CD14-positive monocyte (primary cell): ENCODE measurements around the gene ALLC. TPM values are rescaled to one million over a fixed set of nuclear protein-coding genes. Genes with fewer than 3 reads are reported as not detected.

ENCODE experiments used
- DNase-seq, 3 donors: peaks; one replicate each; pipeline ENCODE4 v3.0.0-alpha.2; 2011 to 2022
- H2AFZ ChIP-seq: 2 replicates; pipeline ENCODE4 v1.6.0; 2012; ENCODE audit warnings: mild to moderate bottlenecking, low read depth, low read length, inconsistent platforms; ENCODE audit not compliant: insufficient read depth, poor library complexity, severe bottlenecking
- H3K27ac ChIP-seq, 2 donors: 1 replicate in 1 of 2; 2 replicates in 1 of 2; pipeline ENCODE4 v1.5.1; 2012 to 2013; ENCODE audit warnings: low read length in 2 of 2, control low read depth in 1 of 2, inconsistent platforms in 1 of 2, low read depth in 1 of 2, mild to moderate bottlenecking in 1 of 2
- H3K27me3 ChIP-seq, 2 donors: one replicate each; pipeline versions ENCODE4 v1.6.0 to v1.6.1; 2011 to 2013; ENCODE audit warnings: low read length in 2 of 2; ENCODE audit not compliant: control insufficient read depth in 2 of 2, insufficient read depth in 2 of 2
- H3K36me3 ChIP-seq, 2 donors: replicated peaks in 1 of 2; 1 replicate in 1 of 2; 2 replicates in 1 of 2; pipeline versions ENCODE4 v1.5.1 to v1.6.1; 2012 to 2013; ENCODE audit warnings: low read length in 2 of 2, control low read depth in 1 of 2, inconsistent platforms in 1 of 2, mild to moderate bottlenecking in 1 of 2; ENCODE audit not compliant: insufficient read depth in 2 of 2, control insufficient read depth in 1 of 2
- H3K4me1 ChIP-seq, 2 donors: 1 replicate in 1 of 2; 2 replicates in 1 of 2; pipeline versions ENCODE4 v1.5.1 to v1.6.1; 2012 to 2013; ENCODE audit warnings: low read length in 2 of 2, control low read depth in 1 of 2, inconsistent platforms in 1 of 2, mild to moderate bottlenecking in 1 of 2, moderate library complexity in 1 of 2; ENCODE audit not compliant: insufficient read depth in 2 of 2, control insufficient read depth in 1 of 2
- H3K4me2 ChIP-seq: replicated peaks from 2 replicates; pipeline ENCODE3; 2012; ENCODE audit warnings: low read length, moderate library complexity, mild to moderate bottlenecking; ENCODE audit not compliant: poor library complexity, severe bottlenecking; ENCODE audit errors: extremely low read depth
- H3K4me3 ChIP-seq, 3 experiments: fragments of 200-600 bp in 1 of 3; sonication (generic) in 1 of 3; replicated peaks in 1 of 3; 1 replicate in 2 of 3; 2 replicates in 1 of 3; pipeline ENCODE4 v1.5.1; 2011 to 2013; ENCODE audit warnings: low read length in 3 of 3, mild to moderate bottlenecking in 3 of 3, control low read depth in 2 of 3, low read depth in 2 of 3, inconsistent platforms in 1 of 3, moderate library complexity in 1 of 3
- H3K79me2 ChIP-seq: 2 replicates; pipeline ENCODE4 v1.6.0; 2012; ENCODE audit warnings: mild to moderate bottlenecking, control low read depth, inconsistent platforms, low read length, moderate library complexity; ENCODE audit not compliant: insufficient read depth
- H3K9ac ChIP-seq: 2 replicates; pipeline ENCODE4 v1.6.0; 2017; ENCODE audit warnings: low read length, mild to moderate bottlenecking; ENCODE audit not compliant: insufficient read depth, poor library complexity, severe bottlenecking
- H3K9me3 ChIP-seq, 2 donors: replicated peaks in 1 of 2; 1 replicate in 1 of 2; 2 replicates in 1 of 2; pipeline versions ENCODE4 v1.5.1 to v1.6.1; 2012 to 2013; ENCODE audit warnings: low read length in 2 of 2, control low read depth in 1 of 2; ENCODE audit not compliant: control insufficient read depth in 1 of 2, insufficient read depth in 1 of 2
- H4K20me1 ChIP-seq: 2 replicates; pipeline ENCODE4 v1.6.0; 2012; ENCODE audit warnings: mild to moderate bottlenecking, low read length, control low read depth, moderate library complexity; ENCODE audit not compliant: insufficient read depth
- H3K27ac Mint-ChIP-seq, 7 donors: one replicate each; pipeline ENCODE4 v1.8.0; 2020; ENCODE audit warnings: mild to moderate bottlenecking in 7 of 7, mixed read lengths in 7 of 7, moderate library complexity in 6 of 7, inconsistent platforms in 2 of 7
- H3K27me3 Mint-ChIP-seq, 3 donors: one replicate each; pipeline ENCODE4 v1.8.0; 2021 to 2022; ENCODE audit warnings: low read depth in 3 of 3, mild to moderate bottlenecking in 3 of 3, mixed read lengths in 3 of 3, moderate library complexity in 3 of 3, inconsistent platforms in 1 of 3
- H3K36me3 Mint-ChIP-seq, 2 donors: one replicate each; pipeline ENCODE4 v1.8.0; 2020; ENCODE audit warnings: mixed read lengths in 2 of 2, inconsistent platforms in 1 of 2, mild to moderate bottlenecking in 1 of 2
- H3K4me1 Mint-ChIP-seq: one replicate; pipeline ENCODE4 v1.8.0; 2020; ENCODE audit warnings: mild to moderate bottlenecking, mixed read lengths
- H3K4me3 Mint-ChIP-seq, 2 donors: one replicate each; pipeline ENCODE4 v1.8.0; 2020; ENCODE audit warnings: mild to moderate bottlenecking in 2 of 2, mixed read lengths in 2 of 2, moderate library complexity in 1 of 2
- H3K9me3 Mint-ChIP-seq, 7 donors: one replicate each; pipeline ENCODE4 v1.8.0; 2020 to 2022; ENCODE audit warnings: mixed read lengths in 7 of 7, mild to moderate bottlenecking in 6 of 7, moderate library complexity in 6 of 7, inconsistent platforms in 2 of 7
- CTCF ChIP-seq: fragments of 200-600 bp; IDR thresholded peaks from one replicate; pipeline ENCODE4 v1.8.0; 2022; ENCODE audit warnings: antibody characterized with exemption, mild to moderate bottlenecking
- WGBS: methylation state at CpG from one replicate; pipeline ENCODE4 v1.1.5; 2013; ENCODE audit warnings: missing lambda C conversion rate; ENCODE audit not compliant: insufficient coverage; 5-methylcytosine and 5-hydroxymethylcytosine counted together
- intact Hi-C, 2 donors: fragments of 100-400 bp; cut with micrococcal nuclease; formaldehyde crosslinking; loops; one replicate each; pipeline versions ENCODE4 v1.15.0 to v1.15.1; 2023
- polyA plus RNA-seq, 3 donors: library from polyadenylated mRNA; depleted of rRNA in 1 of 3; unstranded in 2 of 3; stranded (reverse) in 1 of 3; fragments of 300-500 nt in 2 of 3; fragments of >200 nt in 1 of 3; fragmentation: Illumina TruSeq in 2 of 3; gene quantifications; 1 replicate in 2 of 3; 2 replicates in 1 of 3; pipeline ENCODE4 v1.2.3, GENCODE V29; 2012 to 2021

The ALLC gene
- polyA plus RNA-seq, 3 donors = not detected

- no peak overlapping the region for H2AFZ ChIP-seq
- no peak overlapping the region for H3K4me2 ChIP-seq
- H3K27me3 ChIP-seq = no peaks in the 10 kb centered on the region
- Mint-ChIP-seq H3K4me3 (no peak overlapping the region), H3K36me3 (no peaks in the 10 kb centered on the region), H3K9me3 (peaks cover 0 to 2% (median 0%) of the 10 kb centered on the region in 7 donors), H3K27me3 (peaks cover 3 to 11% (median 3%) of the 10 kb centered on the region in 3 donors), H3K4me1 (peaks cover 3% of the 10 kb centered on the region), H3K27ac (no peak overlapping the region)
- no peak overlapping the region for H3K9ac ChIP-seq
- no peak overlapping the region for H3K4me3 ChIP-seq
- H3K4me1 ChIP-seq = no peaks in the 10 kb centered on the region
- H3K79me2 ChIP-seq = no peaks in the 10 kb centered on the region
- no peaks in the 10 kb centered on the region for H3K36me3 ChIP-seq
- WGBS = 98% methylated on average over 6 of the region's 8 CpGs
- no peak overlapping the region for H3K27ac ChIP-seq
- no peak for DNase-seq
- TF ChIP-seq CTCF = no peak
- no peaks in the 10 kb centered on the region for H4K20me1 ChIP-seq
- H3K9me3 ChIP-seq = no peaks in the 10 kb centered on the region
- intact Hi-C loops = no loop called here
Observed at GRCh38 chr2:3730646-3731045, 72.6 kb downstream of the ALLC start.

- no peak overlapping the region for H3K9ac ChIP-seq
- Mint-ChIP-seq H3K27ac (no peak overlapping the region), H3K4me1 (peaks cover 3% of the 10 kb centered on the region), H3K36me3 (no peaks in the 10 kb centered on the region), H3K9me3 (peaks cover 0 to 2% (median 0%) of the 10 kb centered on the region in 7 donors), H3K27me3 (peaks cover 1 to 11% (median 3%) of the 10 kb centered on the region in 3 donors), H3K4me3 (no peak overlapping the region)
- no peak overlapping the region for H2AFZ ChIP-seq
- no peak for TF ChIP-seq CTCF
- no peaks in the 10 kb centered on the region for H3K79me2 ChIP-seq
- WGBS = 91% methylated on average over 7 of the region's 7 CpGs
- no peaks in the 10 kb centered on the region for H3K27me3 ChIP-seq
- H3K4me1 ChIP-seq = no peaks in the 10 kb centered on the region
- H4K20me1 ChIP-seq = no peaks in the 10 kb centered on the region
- no peak overlapping the region for H3K4me2 ChIP-seq
- H3K27ac ChIP-seq = no peak overlapping the region
- H3K9me3 ChIP-seq = no peaks in the 10 kb centered on the region
- intact Hi-C loops = no loop called here
- no peaks in the 10 kb centered on the region for H3K36me3 ChIP-seq
- no peak overlapping the region for H3K4me3 ChIP-seq
- DNase-seq = no peak
Observed at GRCh38 chr2:3731829-3732228, 73.8 kb downstream of the ALLC start.
